Measurements from ENCODE around the gene SLC16A1. TPM values are rescaled to one million over a fixed set of nuclear protein-coding genes. Genes with fewer than 3 reads are reported as not detected.

SLC16A1 gene
- polyA plus RNA-seq, 1 of the 3 experiments (the other 2 are of a cell fraction): 34.2 TPM

DNA sequence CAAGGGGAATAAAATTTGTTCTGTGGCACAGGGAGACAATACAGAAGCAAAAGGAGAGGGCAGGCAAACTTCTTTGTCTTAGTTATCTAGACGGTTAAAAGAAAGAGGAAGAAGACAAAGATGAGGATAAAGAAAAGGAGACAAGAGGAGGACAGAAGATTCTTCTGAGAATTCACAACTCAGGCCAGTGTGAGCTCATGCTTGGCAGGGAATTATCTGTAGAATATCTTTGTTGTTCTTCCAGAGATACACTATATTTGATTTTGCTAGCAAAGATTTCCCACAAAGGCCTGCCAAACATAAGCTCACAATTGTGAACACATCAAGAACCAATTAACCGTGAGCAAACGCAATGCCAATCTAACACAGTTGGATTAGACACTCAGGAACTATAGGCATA lies 21.4 kb downstream of the SLC16A1 start (continued):
- TF ChIP-seq, protein P1, sequence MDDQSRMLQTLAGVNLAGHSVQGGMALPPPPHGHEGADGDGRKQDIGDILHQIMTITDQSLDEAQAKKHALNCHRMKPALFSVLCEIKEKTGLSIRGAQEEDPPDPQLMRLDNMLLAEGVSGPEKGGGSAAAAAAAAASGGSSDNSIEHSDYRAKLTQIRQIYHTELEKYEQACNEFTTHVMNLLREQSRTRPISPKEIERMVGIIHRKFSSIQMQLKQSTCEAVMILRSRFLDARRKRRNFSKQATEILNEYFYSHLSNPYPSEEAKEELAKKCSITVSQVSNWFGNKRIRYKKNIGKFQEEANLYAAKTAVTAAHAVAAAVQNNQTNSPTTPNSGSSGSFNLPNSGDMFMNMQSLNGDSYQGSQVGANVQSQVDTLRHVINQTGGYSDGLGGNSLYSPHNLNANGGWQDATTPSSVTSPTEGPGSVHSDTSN (IDR thresholded peaks at IDR 0.05): no peak
- no peak for TF ChIP-seq NFIC (IDR thresholded peaks at IDR 0.05; ENCODE audit: borderline replicate concordance)
- no peak for TF ChIP-seq TEAD4 (IDR thresholded peaks at IDR 0.05; ENCODE audit: borderline replicate concordance, insufficient read depth)
- no peak for TF ChIP-seq MEF2A (IDR thresholded peaks at IDR 0.05; ENCODE audit: borderline replicate concordance, low read depth)
- no peak for TF ChIP-seq FOXJ3 (CRISPR knock-in tag; IDR thresholded peaks at IDR 0.05)
- TF ChIP-seq CHD2 (IDR thresholded peaks at IDR 0.05; ENCODE audit: low read length, partially characterized antibody): no peak
- no peak for TF ChIP-seq FOXM1 (IDR thresholded peaks at IDR 0.05; ENCODE audit: low read depth)
- no peak for TF ChIP-seq GATA2 (CRISPR knock-in tag; IDR thresholded peaks at IDR 0.05)
- no peak for TF ChIP-seq RAD21 (IDR thresholded peaks at IDR 0.05; ENCODE audit: low read length)
- TF ChIP-seq RXRA (IDR thresholded peaks at IDR 0.05; ENCODE audit: borderline replicate concordance, low read depth): no peak
- no peak for TF ChIP-seq POLR2AphosphoS5 (IDR thresholded peaks at IDR 0.05; ENCODE audit: low read depth, low read length)
- no peak for TF ChIP-seq GABPA (IDR thresholded peaks at IDR 0.05; ENCODE audit: low read depth)

DNA sequence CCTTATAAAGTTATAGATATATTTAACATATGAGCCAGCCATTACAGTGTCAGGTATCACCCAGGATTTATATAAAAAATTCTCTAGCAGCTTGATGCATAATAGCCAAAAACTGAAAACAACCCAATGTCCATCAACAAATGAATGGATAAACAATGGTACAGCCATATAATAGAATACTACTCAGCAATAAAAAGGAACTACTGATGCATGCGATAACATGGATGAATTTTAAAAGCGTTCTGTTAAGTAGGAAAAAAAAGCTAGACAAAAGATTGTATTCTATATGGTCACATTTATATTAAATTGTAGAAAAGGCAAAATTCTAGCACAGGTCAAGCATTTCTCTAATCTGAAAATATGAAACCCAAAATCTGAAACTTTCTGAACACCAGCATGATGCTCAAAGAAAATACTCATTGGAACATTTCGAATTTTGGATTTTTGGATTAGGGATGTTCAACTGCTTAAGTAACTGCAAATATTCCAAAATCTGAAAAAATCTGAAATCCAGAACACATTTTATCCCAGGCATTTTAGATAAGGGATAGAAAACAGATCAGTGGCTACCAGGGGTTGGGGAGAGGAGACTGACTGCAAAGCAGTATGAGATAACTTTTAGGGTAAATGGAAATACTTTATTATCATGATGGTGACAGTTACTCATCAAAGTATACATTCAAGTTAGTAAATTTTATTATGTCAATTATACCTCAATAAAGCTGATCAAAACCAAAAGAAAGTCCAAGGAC lies 22.0 kb downstream of the SLC16A1 start:
- DNase-seq: no peak
- H3K9me3 ChIP-seq: no peaks in the 10 kb centered on the region
- no peak for TF ChIP-seq JUND (IDR thresholded peaks at IDR 0.05)
- no peak for TF ChIP-seq SMC3 (IDR thresholded peaks at IDR 0.05; ENCODE audit: low read depth, low read length)
- no peak for TF ChIP-seq CHD2 (IDR thresholded peaks at IDR 0.05; ENCODE audit: low read length, partially characterized antibody)
- TF ChIP-seq, protein P2, sequence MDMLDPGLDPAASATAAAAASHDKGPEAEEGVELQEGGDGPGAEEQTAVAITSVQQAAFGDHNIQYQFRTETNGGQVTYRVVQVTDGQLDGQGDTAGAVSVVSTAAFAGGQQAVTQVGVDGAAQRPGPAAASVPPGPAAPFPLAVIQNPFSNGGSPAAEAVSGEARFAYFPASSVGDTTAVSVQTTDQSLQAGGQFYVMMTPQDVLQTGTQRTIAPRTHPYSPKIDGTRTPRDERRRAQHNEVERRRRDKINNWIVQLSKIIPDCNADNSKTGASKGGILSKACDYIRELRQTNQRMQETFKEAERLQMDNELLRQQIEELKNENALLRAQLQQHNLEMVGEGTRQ (IDR thresholded peaks at IDR 0.05; ENCODE audit: borderline replicate concordance, low read depth, low read length): no peak
- TF ChIP-seq SIN3A (IDR thresholded peaks at IDR 0.05; ENCODE audit: borderline replicate concordance, low read depth, low read length): no peak
- TF ChIP-seq EZH2phosphoT487 (IDR thresholded peaks at IDR 0.05; ENCODE audit: borderline replicate concordance, low read depth): no peak
- no peak for TF ChIP-seq YY1 (IDR thresholded peaks at IDR 0.05; ENCODE audit: low read depth)
- no peak for TF ChIP-seq TAF1 (IDR thresholded peaks at IDR 0.05; ENCODE audit: borderline replicate concordance, low read depth, low read length)
- TF ChIP-seq, protein P3, sequence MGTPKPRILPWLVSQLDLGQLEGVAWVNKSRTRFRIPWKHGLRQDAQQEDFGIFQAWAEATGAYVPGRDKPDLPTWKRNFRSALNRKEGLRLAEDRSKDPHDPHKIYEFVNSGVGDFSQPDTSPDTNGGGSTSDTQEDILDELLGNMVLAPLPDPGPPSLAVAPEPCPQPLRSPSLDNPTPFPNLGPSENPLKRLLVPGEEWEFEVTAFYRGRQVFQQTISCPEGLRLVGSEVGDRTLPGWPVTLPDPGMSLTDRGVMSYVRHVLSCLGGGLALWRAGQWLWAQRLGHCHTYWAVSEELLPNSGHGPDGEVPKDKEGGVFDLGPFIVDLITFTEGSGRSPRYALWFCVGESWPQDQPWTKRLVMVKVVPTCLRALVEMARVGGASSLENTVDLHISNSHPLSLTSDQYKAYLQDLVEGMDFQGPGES (IDR thresholded peaks at IDR 0.05; ENCODE audit: low read depth, low read length): no peak
- TF ChIP-seq, protein P1 (IDR thresholded peaks at IDR 0.05): no peak
- TF ChIP-seq, protein P4, sequence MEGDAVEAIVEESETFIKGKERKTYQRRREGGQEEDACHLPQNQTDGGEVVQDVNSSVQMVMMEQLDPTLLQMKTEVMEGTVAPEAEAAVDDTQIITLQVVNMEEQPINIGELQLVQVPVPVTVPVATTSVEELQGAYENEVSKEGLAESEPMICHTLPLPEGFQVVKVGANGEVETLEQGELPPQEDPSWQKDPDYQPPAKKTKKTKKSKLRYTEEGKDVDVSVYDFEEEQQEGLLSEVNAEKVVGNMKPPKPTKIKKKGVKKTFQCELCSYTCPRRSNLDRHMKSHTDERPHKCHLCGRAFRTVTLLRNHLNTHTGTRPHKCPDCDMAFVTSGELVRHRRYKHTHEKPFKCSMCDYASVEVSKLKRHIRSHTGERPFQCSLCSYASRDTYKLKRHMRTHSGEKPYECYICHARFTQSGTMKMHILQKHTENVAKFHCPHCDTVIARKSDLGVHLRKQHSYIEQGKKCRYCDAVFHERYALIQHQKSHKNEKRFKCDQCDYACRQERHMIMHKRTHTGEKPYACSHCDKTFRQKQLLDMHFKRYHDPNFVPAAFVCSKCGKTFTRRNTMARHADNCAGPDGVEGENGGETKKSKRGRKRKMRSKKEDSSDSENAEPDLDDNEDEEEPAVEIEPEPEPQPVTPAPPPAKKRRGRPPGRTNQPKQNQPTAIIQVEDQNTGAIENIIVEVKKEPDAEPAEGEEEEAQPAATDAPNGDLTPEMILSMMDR (IDR thresholded peaks at IDR 0.05): no peak
- no peak for TF ChIP-seq NRF1 (IDR thresholded peaks at IDR 0.05; ENCODE audit: low read depth, low read length)
- TF ChIP-seq FOXM1 (IDR thresholded peaks at IDR 0.05; ENCODE audit: low read depth): no peak
- no peak for TF ChIP-seq EP300 (IDR thresholded peaks at IDR 0.05; ENCODE audit: borderline replicate concordance in 1 of 2, low read depth in 1 of 2, low read length in 1 of 2)
- no peak for TF ChIP-seq FOXJ3 (CRISPR knock-in tag; IDR thresholded peaks at IDR 0.05)
- TF ChIP-seq RCOR1 (IDR thresholded peaks at IDR 0.05; ENCODE audit: low read length): no peak
- no peak for TF ChIP-seq RAD21 (IDR thresholded peaks at IDR 0.05; ENCODE audit: low read length)
- no peak for TF ChIP-seq MEF2A (IDR thresholded peaks at IDR 0.05; ENCODE audit: borderline replicate concordance, low read depth)
- no peak for TF ChIP-seq RFX5 (IDR thresholded peaks at IDR 0.05; ENCODE audit: low read length)
- peaks cover 1 to 3% of the 10 kb centered on the region in 2 experiments for H3K36me3 ChIP-seq (replicated peaks in 1 of 2; ENCODE audit: control insufficient read depth in 1 of 2, insufficient read depth in 2 of 2, low read length in 1 of 2)
- H3K79me2 ChIP-seq (ENCODE audit: insufficient read depth): peaks cover 72% of the 10 kb centered on the region
- H3F3A ChIP-seq (replicated peaks; ENCODE audit: insufficient read depth): peaks cover 36% of the 10 kb centered on the region
- H3K4me3 ChIP-seq (ENCODE audit: low read depth in 2 of 2, low read length in 1 of 2): no peak overlapping the region
- H3K4me2 ChIP-seq: peak overlapping the region; percentile 64; the same call in 1 of the 2 replicates
- WGBS (ENCODE audit: low lambda C conversion rate): 94% methylated on average over 3 of the region's 3 CpGs
- H3K27ac ChIP-seq (ENCODE audit: low read depth in 2 of 2, low read length in 1 of 2): peak overlapping the region in 1 of 2 experiments; percentile 93; a peak in 2 of 4 replicates
- no peaks in the 10 kb centered on the region for H3K9me2 ChIP-seq
- H3K4me1 ChIP-seq (ENCODE audit: control insufficient read depth in 1 of 2, insufficient read depth in 2 of 2, low read depth in 1 of 2, low read length in 1 of 2): peaks cover 12 to 48% of the 10 kb centered on the region in 2 experiments
- ChIA-PET POLR2A (no interaction called here), CTCF (interaction anchor here (0.8 to 1.5 kb wide), 4 partner anchors 108 to 204 kb away, joined by 3 to 5 read pairs (median 4); partner anchors contain the start of gene LRIG2)
- H2AFZ ChIP-seq (ENCODE audit: low read depth): no peak overlapping the region
- H4K20me1 ChIP-seq (ENCODE audit: insufficient read depth): no peaks in the 10 kb centered on the region
- H3K27me3 ChIP-seq (ENCODE audit: insufficient read depth): no peaks in the 10 kb centered on the region
- H3K9ac ChIP-seq: no peak overlapping the region; the same call in 1 of the 2 replicates
